SK-N-SH treated with all-trans-retinoic acid at 6 μM for 48 hours (cell line): ENCODE data around the gene SMIM7.

ENCODE experiments used
- ARNTL ChIP-seq: fragments of 450-650 bp; formaldehyde crosslinking; IDR thresholded peaks from 2 replicates; pipeline ENCODE4 v1.5.0; 2020; ENCODE audit warnings: low read depth, mild to moderate bottlenecking, moderate library complexity, borderline replicate concordance
- OSR1 ChIP-seq: fragments of 250-450 bp; sonication (Bioruptor Pico); IDR thresholded peaks from 2 replicates; pipeline ENCODE4 v1.8.0; 2022; ENCODE audit warnings: moderate library complexity, mild to moderate bottlenecking, inconsistent platforms
- RARB ChIP-seq: fragments of 250-450 bp; sonication (Bioruptor Pico); IDR thresholded peaks from 2 replicates; pipeline ENCODE4 v1.8.0; 2021; ENCODE audit warnings: mild to moderate bottlenecking, moderate library complexity
- SNAI2 ChIP-seq: fragments of 250-450 bp; sonication (Bioruptor Pico); IDR thresholded peaks from 2 replicates; pipeline ENCODE4 v1.5.0; 2020; ENCODE audit warnings: mild to moderate bottlenecking, moderate library complexity
- ZC3H10 ChIP-seq: fragments of 250-450 bp; sonication (Bioruptor Pico); IDR thresholded peaks from 2 replicates; pipeline ENCODE4 v1.5.1; 2021; ENCODE audit warnings: mild to moderate bottlenecking, moderate library complexity
- ZFP3 ChIP-seq: fragments of 250-450 bp; sonication (Bioruptor Pico); IDR thresholded peaks from 2 replicates; pipeline ENCODE4 v1.5.0; 2020; ENCODE audit warnings: mild to moderate bottlenecking, moderate library complexity
- ZNF70 ChIP-seq: fragments of 450-650 bp; formaldehyde crosslinking; IDR thresholded peaks from 2 replicates; pipeline ENCODE4 v1.5.0; 2020; ENCODE audit warnings: mild to moderate bottlenecking, moderate library complexity
- TF ChIP-seq, protein P1 (sequence below): fragments of 250-450 bp; sonication (Bioruptor Pico); IDR thresholded peaks from 2 replicates; pipeline ENCODE4 v1.8.0; 2020; ENCODE audit warnings: mild to moderate bottlenecking, moderate library complexity, borderline replicate concordance
- TF ChIP-seq, protein P2 (sequence below): fragments of 250-450 bp; sonication (Bioruptor Pico); IDR thresholded peaks from 2 replicates; pipeline ENCODE4 v1.8.0; 2021; ENCODE audit warnings: low read depth, mild to moderate bottlenecking, moderate library complexity, borderline replicate concordance

DNA sequence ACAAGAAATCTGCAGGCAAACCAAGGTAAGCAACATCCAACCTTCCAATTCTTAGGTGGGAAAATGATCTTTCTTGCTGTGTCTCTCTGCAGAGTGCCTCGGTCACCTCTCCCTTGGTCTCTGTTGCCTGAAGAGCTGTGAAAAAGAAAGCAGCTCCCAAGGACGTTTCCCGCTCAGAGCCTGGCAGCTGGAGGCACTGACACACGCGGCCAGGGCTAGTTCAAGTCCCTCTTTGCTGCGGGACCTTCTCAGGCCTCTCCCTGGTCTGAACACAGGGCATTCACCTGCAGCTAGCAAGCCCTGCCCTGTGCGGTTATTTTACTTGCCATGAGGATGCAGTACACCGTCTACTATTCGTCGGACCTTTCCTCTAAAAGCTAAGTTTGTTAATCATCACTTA, 35.7 kb downstream of the SMIM7 start:
- TF ChIP-seq, protein P1, sequence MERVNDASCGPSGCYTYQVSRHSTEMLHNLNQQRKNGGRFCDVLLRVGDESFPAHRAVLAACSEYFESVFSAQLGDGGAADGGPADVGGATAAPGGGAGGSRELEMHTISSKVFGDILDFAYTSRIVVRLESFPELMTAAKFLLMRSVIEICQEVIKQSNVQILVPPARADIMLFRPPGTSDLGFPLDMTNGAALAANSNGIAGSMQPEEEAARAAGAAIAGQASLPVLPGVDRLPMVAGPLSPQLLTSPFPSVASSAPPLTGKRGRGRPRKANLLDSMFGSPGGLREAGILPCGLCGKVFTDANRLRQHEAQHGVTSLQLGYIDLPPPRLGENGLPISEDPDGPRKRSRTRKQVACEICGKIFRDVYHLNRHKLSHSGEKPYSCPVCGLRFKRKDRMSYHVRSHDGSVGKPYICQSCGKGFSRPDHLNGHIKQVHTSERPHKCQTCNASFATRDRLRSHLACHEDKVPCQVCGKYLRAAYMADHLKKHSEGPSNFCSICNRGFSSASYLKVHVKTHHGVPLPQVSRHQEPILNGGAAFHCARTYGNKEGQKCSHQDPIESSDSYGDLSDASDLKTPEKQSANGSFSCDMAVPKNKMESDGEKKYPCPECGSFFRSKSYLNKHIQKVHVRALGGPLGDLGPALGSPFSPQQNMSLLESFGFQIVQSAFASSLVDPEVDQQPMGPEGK (CRISPR knock-in tag): no peak
- TF ChIP-seq ZFP3: no peak
- no peak for TF ChIP-seq OSR1 (CRISPR knock-in tag)
- no peak for TF ChIP-seq ZC3H10 (CRISPR knock-in tag)
- no peak for TF ChIP-seq RARB
- no peak for TF ChIP-seq ZNF70
- TF ChIP-seq SNAI2: no peak
- TF ChIP-seq, protein P2, sequence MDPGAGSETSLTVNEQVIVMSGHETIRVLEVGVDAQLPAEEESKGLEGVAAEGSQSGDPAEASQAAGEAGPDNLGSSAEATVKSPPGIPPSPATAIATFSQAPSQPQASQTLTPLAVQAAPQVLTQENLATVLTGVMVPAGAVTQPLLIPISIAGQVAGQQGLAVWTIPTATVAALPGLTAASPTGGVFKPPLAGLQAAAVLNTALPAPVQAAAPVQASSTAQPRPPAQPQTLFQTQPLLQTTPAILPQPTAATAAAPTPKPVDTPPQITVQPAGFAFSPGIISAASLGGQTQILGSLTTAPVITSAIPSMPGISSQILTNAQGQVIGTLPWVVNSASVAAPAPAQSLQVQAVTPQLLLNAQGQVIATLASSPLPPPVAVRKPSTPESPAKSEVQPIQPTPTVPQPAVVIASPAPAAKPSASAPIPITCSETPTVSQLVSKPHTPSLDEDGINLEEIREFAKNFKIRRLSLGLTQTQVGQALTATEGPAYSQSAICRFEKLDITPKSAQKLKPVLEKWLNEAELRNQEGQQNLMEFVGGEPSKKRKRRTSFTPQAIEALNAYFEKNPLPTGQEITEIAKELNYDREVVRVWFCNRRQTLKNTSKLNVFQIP (CRISPR knock-in tag): no peak
- TF ChIP-seq ARNTL (CRISPR knock-in tag): no peak
